KMS-11 (cell line): ENCODE results near the gene PPP2R1A.

Experiments used
- H2AFZ ChIP-seq: fragments of 200-600 bp; sonication (generic); 2 replicates; pipeline ENCODE4 v1.6.1; 2016; ENCODE audit warnings: antibody characterized with exemption, mixed run types, low read depth
- H3K27ac ChIP-seq: fragments of 200-600 bp; sonication (generic); 2 replicates; pipeline ENCODE4 v1.6.1; 2016; ENCODE audit warnings: mild to moderate bottlenecking, mixed run types
- H3K27me3 ChIP-seq: fragments of 200-600 bp; sonication (generic); 2 replicates; pipeline ENCODE4 v1.6.1; 2017; ENCODE audit warnings: mild to moderate bottlenecking, low read depth, mixed run types, moderate library complexity; ENCODE audit not compliant: insufficient read depth
- H3K36me3 ChIP-seq: fragments of 200-600 bp; sonication (generic); 2 replicates; pipeline ENCODE4 v1.6.1; 2017; ENCODE audit warnings: mild to moderate bottlenecking, mixed run types; ENCODE audit not compliant: insufficient read depth
- H3K4me1 ChIP-seq: fragments of 200-600 bp; sonication (generic); 2 replicates; pipeline ENCODE4 v1.6.1; 2016; ENCODE audit warnings: mild to moderate bottlenecking, low read depth, mixed run types; ENCODE audit not compliant: poor library complexity, severe bottlenecking
- H3K4me2 ChIP-seq: fragments of 200-600 bp; sonication (generic); 2 replicates; pipeline ENCODE4 v1.7.0; 2016; ENCODE audit warnings: mild to moderate bottlenecking, mixed run types
- H3K4me3 ChIP-seq: fragments of 200-600 bp; sonication (generic); IDR thresholded peaks from 2 replicates; pipeline ENCODE4 v1.6.1; 2017; ENCODE audit warnings: low read depth, low read length, mixed read lengths; ENCODE audit not compliant: insufficient read depth
- H3K79me2 ChIP-seq: fragments of 200-600 bp; sonication (generic); 2 replicates; pipeline ENCODE4 v1.6.1; 2016; ENCODE audit warnings: low read depth, mixed run types; ENCODE audit not compliant: insufficient read depth
- H3K9ac ChIP-seq: fragments of 200-600 bp; sonication (generic); 2 replicates; pipeline ENCODE4 v1.6.1; 2016; ENCODE audit warnings: mild to moderate bottlenecking, mixed run types
- H4K20me1 ChIP-seq: fragments of 200-600 bp; sonication (generic); 2 replicates; pipeline ENCODE4 v1.6.1; 2016; ENCODE audit warnings: mild to moderate bottlenecking, mixed run types; ENCODE audit not compliant: insufficient read depth
- TF ChIP-seq, protein P1 (sequence below): fragments of 200-600 bp; sonication (generic); conservative IDR thresholded peaks from 2 replicates; pipeline ENCODE4 v1.6.1; 2017; ENCODE audit warnings: low read depth, mild to moderate bottlenecking, antibody characterized with exemption, low read length, moderate library complexity, mixed read lengths

Gene PPP2R1A

DNA sequence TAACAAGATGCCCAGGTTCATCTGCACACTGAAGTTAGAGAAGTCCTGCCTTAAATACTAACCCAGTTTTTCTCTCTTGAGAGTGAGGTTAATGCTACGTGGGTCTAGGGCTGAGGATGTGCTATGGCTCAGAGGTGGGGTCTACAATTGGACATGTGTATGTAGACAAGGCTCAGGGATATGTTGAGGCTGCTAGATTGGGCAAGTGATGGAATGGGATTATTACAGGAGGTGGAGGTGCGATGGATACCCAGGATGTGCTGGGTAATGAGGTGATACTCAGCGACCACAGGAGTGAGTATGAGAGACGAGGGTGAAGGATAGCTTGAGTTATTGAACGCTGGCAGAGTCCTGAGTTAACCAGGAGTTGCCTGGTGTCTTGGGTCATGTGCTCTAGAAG, 38.1 kb downstream of the PPP2R1A start:
- no peaks in the 10 kb centered on the region for H4K20me1 ChIP-seq

DNA sequence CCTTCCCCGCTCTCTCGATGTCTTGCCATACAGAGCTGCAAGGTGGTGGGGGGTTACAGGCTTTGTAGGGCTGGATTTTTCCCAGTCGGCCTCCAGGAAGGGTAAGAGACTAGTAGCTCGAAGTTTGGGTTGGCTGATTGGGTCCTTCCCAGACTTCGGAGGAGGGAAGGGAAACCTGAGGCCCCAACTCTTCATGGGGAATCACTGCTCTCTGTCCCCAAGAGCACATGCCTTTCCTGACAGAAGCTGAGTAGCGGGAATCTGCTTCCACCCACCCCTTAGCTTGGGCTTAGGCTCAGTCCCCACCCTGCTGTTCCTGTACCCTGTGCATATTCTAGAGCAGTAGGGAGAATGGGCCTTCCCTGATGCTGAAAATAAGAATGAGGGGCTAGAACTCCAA, 39.7 kb downstream of the PPP2R1A start:
- Histone ChIP-seq H3K79me2 (no peaks in the 10 kb centered on the region), H3K27ac (no peak overlapping the region), H2AFZ (no peak overlapping the region), H3K4me2 (no peak overlapping the region), H3K9ac (no peak overlapping the region), H3K27me3 (no peaks in the 10 kb centered on the region), H4K20me1 (no peaks in the 10 kb centered on the region), H3K4me1 (no peaks in the 10 kb centered on the region), H3K36me3 (no peaks in the 10 kb centered on the region; the same call in 1 of the 2 replicates), H3K4me3 (no peak overlapping the region)
- TF ChIP-seq, protein P1, sequence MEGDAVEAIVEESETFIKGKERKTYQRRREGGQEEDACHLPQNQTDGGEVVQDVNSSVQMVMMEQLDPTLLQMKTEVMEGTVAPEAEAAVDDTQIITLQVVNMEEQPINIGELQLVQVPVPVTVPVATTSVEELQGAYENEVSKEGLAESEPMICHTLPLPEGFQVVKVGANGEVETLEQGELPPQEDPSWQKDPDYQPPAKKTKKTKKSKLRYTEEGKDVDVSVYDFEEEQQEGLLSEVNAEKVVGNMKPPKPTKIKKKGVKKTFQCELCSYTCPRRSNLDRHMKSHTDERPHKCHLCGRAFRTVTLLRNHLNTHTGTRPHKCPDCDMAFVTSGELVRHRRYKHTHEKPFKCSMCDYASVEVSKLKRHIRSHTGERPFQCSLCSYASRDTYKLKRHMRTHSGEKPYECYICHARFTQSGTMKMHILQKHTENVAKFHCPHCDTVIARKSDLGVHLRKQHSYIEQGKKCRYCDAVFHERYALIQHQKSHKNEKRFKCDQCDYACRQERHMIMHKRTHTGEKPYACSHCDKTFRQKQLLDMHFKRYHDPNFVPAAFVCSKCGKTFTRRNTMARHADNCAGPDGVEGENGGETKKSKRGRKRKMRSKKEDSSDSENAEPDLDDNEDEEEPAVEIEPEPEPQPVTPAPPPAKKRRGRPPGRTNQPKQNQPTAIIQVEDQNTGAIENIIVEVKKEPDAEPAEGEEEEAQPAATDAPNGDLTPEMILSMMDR: no peak

More for the DNA sequence above, 38.1 kb downstream of the PPP2R1A start:
- Histone ChIP-seq H2AFZ (no peak overlapping the region), H3K9ac (no peak overlapping the region), H3K79me2 (no peaks in the 10 kb centered on the region), H3K27me3 (no peaks in the 10 kb centered on the region), H3K4me3 (no peak overlapping the region), H3K27ac (no peak overlapping the region), H3K4me2 (no peak overlapping the region), H3K4me1 (no peaks in the 10 kb centered on the region), H3K36me3 (peaks cover 4% of the 10 kb centered on the region; the same call in 1 of the 2 replicates)
- TF ChIP-seq, protein P1: no peak

DNA sequence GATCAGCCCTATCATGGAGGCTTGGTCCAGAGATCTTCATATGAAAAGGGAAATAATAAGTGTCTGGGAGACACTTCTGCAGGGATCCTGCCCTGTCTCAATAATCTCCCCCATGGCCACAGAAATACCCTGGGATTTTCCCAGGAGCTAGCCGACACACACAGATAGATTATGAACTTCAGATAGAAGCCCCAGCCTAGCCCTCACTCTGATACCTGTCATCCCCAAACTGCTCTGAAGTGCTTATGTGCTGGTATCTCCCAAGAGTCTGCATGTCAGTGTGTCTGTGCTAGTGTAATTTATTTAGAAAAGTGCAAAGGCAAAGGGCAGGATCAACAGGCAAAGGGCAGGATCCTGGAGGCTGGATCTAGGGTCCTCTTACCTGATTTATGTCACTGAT, 40.8 kb downstream of the PPP2R1A start:
- Histone ChIP-seq H3K4me1 (no peaks in the 10 kb centered on the region), H3K9ac (no peak overlapping the region), H3K79me2 (no peaks in the 10 kb centered on the region), H3K4me2 (no peak overlapping the region), H3K36me3 (no peaks in the 10 kb centered on the region; the same call in 1 of the 2 replicates), H2AFZ (no peak overlapping the region), H4K20me1 (no peaks in the 10 kb centered on the region), H3K4me3 (no peak overlapping the region), H3K27me3 (no peaks in the 10 kb centered on the region), H3K27ac (no peak overlapping the region)
- TF ChIP-seq, protein P1: no peak

DNA sequence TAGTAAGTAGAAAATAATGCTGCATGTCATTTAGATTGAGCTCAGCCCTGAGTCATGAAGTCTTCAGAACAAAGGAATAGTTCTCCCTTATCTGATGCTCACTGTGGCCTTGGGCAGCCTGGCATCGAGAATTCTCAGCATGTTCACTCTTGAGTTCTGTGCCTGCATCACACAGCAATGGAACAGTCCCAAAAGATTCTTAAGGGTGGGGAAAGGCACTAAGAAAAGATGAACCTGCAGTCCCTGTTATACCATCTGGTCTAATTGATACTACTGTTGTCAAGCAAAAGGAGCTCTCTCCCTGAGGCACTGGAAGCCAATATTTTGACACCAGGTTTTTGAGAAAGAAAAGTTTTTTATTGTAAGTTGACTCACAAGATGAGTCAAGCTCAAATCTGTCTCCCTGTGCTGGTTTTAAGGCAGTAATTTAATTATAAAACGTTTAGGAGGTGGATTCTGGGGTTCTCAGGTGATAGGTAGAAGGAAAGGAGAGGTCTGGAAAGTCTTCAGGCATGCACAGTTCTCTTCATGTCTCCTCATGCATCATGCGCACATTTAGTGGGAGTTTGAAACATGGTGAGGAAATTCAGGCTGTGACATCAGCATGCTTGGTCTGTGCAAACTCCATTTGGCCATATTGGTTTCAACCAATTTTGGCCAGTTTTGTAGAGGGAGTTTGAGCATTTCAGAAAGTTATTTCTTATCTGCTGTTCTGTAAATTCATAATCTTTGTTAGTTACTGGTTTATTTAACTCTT, 41.5 kb downstream of the PPP2R1A start:
- no peaks in the 10 kb centered on the region for H3K4me1 ChIP-seq
- H3K9ac ChIP-seq: no peak overlapping the region
- H4K20me1 ChIP-seq: no peaks in the 10 kb centered on the region
- H3K27me3 ChIP-seq: no peaks in the 10 kb centered on the region
- TF ChIP-seq, protein P1: no peak
- H2AFZ ChIP-seq: no peak overlapping the region
- H3K36me3 ChIP-seq: no peaks in the 10 kb centered on the region; the same call in 1 of the 2 replicates
- no peak overlapping the region for H3K4me2 ChIP-seq
- H3K4me3 ChIP-seq: no peak overlapping the region
- no peak overlapping the region for H3K27ac ChIP-seq
- H3K79me2 ChIP-seq: no peaks in the 10 kb centered on the region
